HEK293 (cell line): ENCODE results near the gene TOMM34.

ENCODE experiments used
- CTCF ChIA-PET: fragments of 350-600 bp; formaldehyde crosslinking; extraction: SDS; loops from one replicate; lab custom pipeline; 2021; ENCODE audit warnings: antibody characterized with exemption; lab: Yijun Ruan, JAX
- POLR2A ChIA-PET: fragments of 300-600 bp; formaldehyde crosslinking; extraction: SDS; loops from one replicate; lab custom pipeline; 2020; ENCODE audit warnings: antibody characterized with exemption, inconsistent platforms; lab: Yijun Ruan, JAX
- H3K27ac ChIP-seq: fragments of 200-500 bp; sonication (Bioruptor generic); 2 replicates; pipeline ENCODE4 v1.5.1; 2014; ENCODE audit warnings: low read depth, low read length, control low read depth, inconsistent platforms; ENCODE audit errors: extremely low read depth
- H3K36me3 ChIP-seq, 2 experiments: fragments of 200-500 bp in 1 of 2; sonication (Bioruptor generic) in 1 of 2; 1 replicate in 1 of 2; 2 replicates in 1 of 2; pipeline ENCODE4 v1.5.1; 2014 to 2017; ENCODE audit warnings: inconsistent platforms in 2 of 2, low read length in 2 of 2; ENCODE audit not compliant: control insufficient read depth in 2 of 2, insufficient read depth in 1 of 2
- H3K4me1 ChIP-seq: fragments of 200-500 bp; sonication (Bioruptor generic); 2 replicates; pipeline ENCODE4 v1.5.1; 2014; ENCODE audit warnings: mild to moderate bottlenecking, low read length, inconsistent platforms; ENCODE audit not compliant: control insufficient read depth, insufficient read depth
- H3K4me3 ChIP-seq: 2 replicates; pipeline ENCODE4 v1.5.1; 2011; ENCODE audit warnings: low read depth, mild to moderate bottlenecking, control low read depth, low read length, moderate library complexity
- H3K9me3 ChIP-seq: fragments of 200-500 bp; sonication (Bioruptor generic); 2 replicates; pipeline ENCODE4 v1.5.1; 2014; ENCODE audit warnings: low read depth, low read length, inconsistent platforms; ENCODE audit not compliant: control insufficient read depth, insufficient read depth
- FEZF1 ChIP-seq: fragments of 450-650 bp; formaldehyde crosslinking; IDR thresholded peaks from 2 replicates; pipeline ENCODE4 v1.5.1; 2016; ENCODE audit warnings: missing biosample characterization, missing genetic modification characterization
- MEIS1 ChIP-seq: sonication (generic); formaldehyde crosslinking; IDR thresholded peaks from 2 replicates; pipeline ENCODE4 v1.8.1; 2022; ENCODE audit warnings: missing genetic modification reagents, mild to moderate bottlenecking, borderline replicate concordance
- WT1 ChIP-seq: fragments of 450-650 bp; formaldehyde crosslinking; IDR thresholded peaks from 2 replicates; pipeline ENCODE4 v1.5.1; 2016; ENCODE audit warnings: missing biosample characterization, missing genetic modification characterization
- ZNF112 ChIP-seq: fragments of 450-650 bp; formaldehyde crosslinking; IDR thresholded peaks from 2 replicates; pipeline ENCODE4 v1.5.0; 2017; ENCODE audit warnings: missing biosample characterization, missing genetic modification characterization
- ZNF223 ChIP-seq: fragments of 450-650 bp; formaldehyde crosslinking; IDR thresholded peaks from 2 replicates; pipeline ENCODE4 v1.5.1; 2016; ENCODE audit warnings: missing biosample characterization, missing genetic modification characterization
- ZNF239 ChIP-seq: fragments of 450-650 bp; formaldehyde crosslinking; IDR thresholded peaks from 2 replicates; pipeline ENCODE4 v1.5.1; 2016; ENCODE audit warnings: missing biosample characterization, missing genetic modification characterization
- ZNF274 ChIP-seq, 2 experiments: fragments of 200-500 bp in 1 of 2; fragments of 450-650 bp in 1 of 2; sonication (Bioruptor generic) in 1 of 2; formaldehyde crosslinking in 1 of 2; IDR thresholded peaks; 2 replicates each; pipeline versions ENCODE4 v1.5.1 to v1.6.1; 2014 to 2016; ENCODE audit warnings: borderline replicate concordance in 1 of 2, inconsistent platforms in 1 of 2, low read length in 1 of 2, missing biosample characterization in 1 of 2, missing genetic modification characterization in 1 of 2
- ZNF292 ChIP-seq: fragments of 450-650 bp; formaldehyde crosslinking; IDR thresholded peaks from 2 replicates; pipeline ENCODE4 v1.5.1; 2016; ENCODE audit warnings: low read depth, missing biosample characterization, missing genetic modification characterization, borderline replicate concordance
- ZNF311 ChIP-seq: fragments of 450-650 bp; formaldehyde crosslinking; IDR thresholded peaks from 2 replicates; pipeline ENCODE4 v1.5.1; 2017; ENCODE audit warnings: missing biosample characterization, missing genetic modification characterization, borderline replicate concordance
- ZNF391 ChIP-seq: fragments of 450-650 bp; formaldehyde crosslinking; IDR thresholded peaks from 2 replicates; pipeline ENCODE4 v1.5.1; 2016; ENCODE audit warnings: low read depth, missing biosample characterization, missing genetic modification characterization, borderline replicate concordance
- ZNF501 ChIP-seq: fragments of 450-650 bp; formaldehyde crosslinking; IDR thresholded peaks from 2 replicates; pipeline ENCODE4 v1.5.1; 2016; ENCODE audit warnings: missing biosample characterization, missing genetic modification characterization
- ZNF600 ChIP-seq: fragments of 450-650 bp; formaldehyde crosslinking; IDR thresholded peaks from 2 replicates; pipeline ENCODE4 v1.5.1; 2016; ENCODE audit warnings: missing biosample characterization, missing genetic modification characterization
- ZNF670 ChIP-seq: fragments of 450-650 bp; formaldehyde crosslinking; IDR thresholded peaks from 2 replicates; pipeline ENCODE4 v1.5.1; 2016; ENCODE audit warnings: missing biosample characterization, missing genetic modification characterization, low read depth
- TF ChIP-seq, protein P1 (sequence below): IDR thresholded peaks from 2 replicates; pipeline ENCODE4 v1.6.1; 2011; ENCODE audit warnings: mild to moderate bottlenecking, low read depth, low read length, borderline replicate concordance
- TF ChIP-seq, protein P2 (sequence below): fragments of 450-650 bp; formaldehyde crosslinking; IDR thresholded peaks from 2 replicates; pipeline ENCODE4 v1.5.1; 2016; ENCODE audit warnings: missing biosample characterization, missing genetic modification characterization
- TF ChIP-seq, protein P3 (sequence below): fragments of 450-650 bp; formaldehyde crosslinking; optimal IDR thresholded peaks from 2 replicates; pipeline ENCODE3; 2016; ENCODE audit warnings: missing biosample characterization, mild to moderate bottlenecking, missing genetic modification characterization
- TF ChIP-seq, protein P4 (sequence below): fragments of 450-650 bp; formaldehyde crosslinking; IDR thresholded peaks from 2 replicates; pipeline ENCODE4 v1.5.1; 2016; ENCODE audit warnings: missing biosample characterization, missing genetic modification characterization

The TOMM34 gene

DNA sequence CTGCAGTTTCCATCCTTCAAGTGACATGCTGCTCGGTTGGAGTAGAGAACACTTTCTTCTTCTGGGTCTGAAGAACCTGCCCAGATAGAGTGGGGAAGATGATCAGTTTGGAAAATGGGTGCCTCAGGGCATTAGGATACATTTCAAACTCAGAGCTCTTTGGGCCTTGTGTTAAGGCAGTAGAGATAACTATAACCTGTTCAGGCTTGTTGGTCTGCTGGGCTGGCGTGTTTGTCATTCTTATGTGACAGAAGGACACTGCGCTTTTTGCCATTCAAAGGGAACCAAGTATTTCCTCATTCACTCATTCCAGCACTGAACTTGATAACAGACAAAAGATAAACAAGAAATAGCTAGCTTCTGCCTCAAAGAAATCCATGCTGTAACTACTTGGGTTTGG is 3.8 kb downstream of the TOMM34 start:
- H3K36me3 ChIP-seq: peaks cover 18 to 56% of the 10 kb centered on the region in 2 experiments; a peak in 2 of 3 replicates
- TF ChIP-seq FEZF1 (tag by site-specific recombination) (0 out of 2 replicates have a peak, but pooled peaks have one; percentile 7), ZNF311 (tag by site-specific recombination) (no peak)

DNA sequence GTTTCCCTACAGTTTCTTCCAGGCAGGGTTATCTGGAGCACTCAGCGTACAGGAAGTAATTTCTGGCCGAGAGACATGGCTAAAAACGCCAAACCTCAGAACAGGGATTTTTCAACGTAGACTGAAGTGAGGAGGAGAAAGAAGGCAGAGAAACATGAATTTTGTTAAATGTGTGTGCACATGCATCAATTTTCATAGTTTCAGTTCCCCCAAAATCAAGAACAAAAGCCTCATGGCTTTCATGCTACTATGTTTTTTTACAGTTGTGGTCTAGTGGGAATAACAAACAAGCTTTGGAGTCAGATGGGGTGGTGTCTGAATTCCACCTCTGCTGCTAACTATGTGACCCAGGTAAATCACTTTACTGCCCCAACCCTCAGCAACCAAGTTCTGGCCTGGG is 4.9 kb downstream of the TOMM34 start:
- H3K9me3 ChIP-seq: no peaks in the 10 kb centered on the region
- POLR2A ChIA-PET: no interaction called here
- TF ChIP-seq, protein P1, sequence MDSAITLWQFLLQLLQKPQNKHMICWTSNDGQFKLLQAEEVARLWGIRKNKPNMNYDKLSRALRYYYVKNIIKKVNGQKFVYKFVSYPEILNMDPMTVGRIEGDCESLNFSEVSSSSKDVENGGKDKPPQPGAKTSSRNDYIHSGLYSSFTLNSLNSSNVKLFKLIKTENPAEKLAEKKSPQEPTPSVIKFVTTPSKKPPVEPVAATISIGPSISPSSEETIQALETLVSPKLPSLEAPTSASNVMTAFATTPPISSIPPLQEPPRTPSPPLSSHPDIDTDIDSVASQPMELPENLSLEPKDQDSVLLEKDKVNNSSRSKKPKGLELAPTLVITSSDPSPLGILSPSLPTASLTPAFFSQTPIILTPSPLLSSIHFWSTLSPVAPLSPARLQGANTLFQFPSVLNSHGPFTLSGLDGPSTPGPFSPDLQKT: no peak
- TF ChIP-seq ZNF223 (tag by site-specific recombination): no peak
- no peak for TF ChIP-seq ZNF239
- TF ChIP-seq ZNF600 (tag by site-specific recombination): no peak
- TF ChIP-seq ZNF292 (tag by site-specific recombination): no peak
- TF ChIP-seq, protein P2, sequence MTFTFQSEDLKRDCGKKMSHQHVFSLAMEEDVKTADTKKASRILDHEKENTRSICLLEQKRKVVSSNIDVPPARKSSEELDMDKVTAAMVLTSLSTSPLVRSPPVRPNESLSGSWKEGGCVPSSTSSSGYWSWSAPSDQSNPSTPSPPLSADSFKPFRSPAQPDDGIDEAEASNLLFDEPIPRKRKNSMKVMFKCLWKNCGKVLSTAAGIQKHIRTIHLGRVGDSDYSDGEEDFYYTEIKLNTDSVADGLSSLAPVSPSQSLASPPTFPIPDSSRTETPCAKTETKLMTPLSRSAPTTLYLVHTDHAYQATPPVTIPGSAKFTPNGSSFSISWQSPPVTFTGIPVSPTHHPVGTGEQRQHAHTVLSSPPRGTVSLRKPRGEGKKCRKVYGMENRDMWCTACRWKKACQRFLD (tag by site-specific recombination): no peak
- TF ChIP-seq WT1: no peak
- no peak for TF ChIP-seq ZNF670 (tag by site-specific recombination)
- TF ChIP-seq, protein P3, sequence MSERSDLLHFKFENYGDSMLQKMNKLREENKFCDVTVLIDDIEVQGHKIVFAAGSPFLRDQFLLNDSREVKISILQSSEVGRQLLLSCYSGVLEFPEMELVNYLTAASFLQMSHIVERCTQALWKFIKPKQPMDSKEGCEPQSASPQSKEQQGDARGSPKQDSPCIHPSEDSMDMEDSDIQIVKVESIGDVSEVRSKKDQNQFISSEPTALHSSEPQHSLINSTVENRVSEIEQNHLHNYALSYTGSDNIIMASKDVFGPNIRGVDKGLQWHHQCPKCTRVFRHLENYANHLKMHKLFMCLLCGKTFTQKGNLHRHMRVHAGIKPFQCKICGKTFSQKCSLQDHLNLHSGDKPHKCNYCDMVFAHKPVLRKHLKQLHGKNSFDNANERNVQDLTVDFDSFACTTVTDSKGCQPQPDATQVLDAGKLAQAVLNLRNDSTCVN (tag by site-specific recombination): no peak
- TF ChIP-seq ZNF391 (tag by site-specific recombination): no peak
- TF ChIP-seq, protein P4, sequence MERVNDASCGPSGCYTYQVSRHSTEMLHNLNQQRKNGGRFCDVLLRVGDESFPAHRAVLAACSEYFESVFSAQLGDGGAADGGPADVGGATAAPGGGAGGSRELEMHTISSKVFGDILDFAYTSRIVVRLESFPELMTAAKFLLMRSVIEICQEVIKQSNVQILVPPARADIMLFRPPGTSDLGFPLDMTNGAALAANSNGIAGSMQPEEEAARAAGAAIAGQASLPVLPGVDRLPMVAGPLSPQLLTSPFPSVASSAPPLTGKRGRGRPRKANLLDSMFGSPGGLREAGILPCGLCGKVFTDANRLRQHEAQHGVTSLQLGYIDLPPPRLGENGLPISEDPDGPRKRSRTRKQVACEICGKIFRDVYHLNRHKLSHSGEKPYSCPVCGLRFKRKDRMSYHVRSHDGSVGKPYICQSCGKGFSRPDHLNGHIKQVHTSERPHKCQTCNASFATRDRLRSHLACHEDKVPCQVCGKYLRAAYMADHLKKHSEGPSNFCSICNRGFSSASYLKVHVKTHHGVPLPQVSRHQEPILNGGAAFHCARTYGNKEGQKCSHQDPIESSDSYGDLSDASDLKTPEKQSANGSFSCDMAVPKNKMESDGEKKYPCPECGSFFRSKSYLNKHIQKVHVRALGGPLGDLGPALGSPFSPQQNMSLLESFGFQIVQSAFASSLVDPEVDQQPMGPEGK (tag by site-specific recombination): no peak
- no peak for TF ChIP-seq ZNF501 (tag by site-specific recombination)
- no peak for TF ChIP-seq MEIS1 (CRISPR knock-in tag)
- no peak for TF ChIP-seq ZNF112
- no peak overlapping the region for H3K4me3 ChIP-seq
- no peak overlapping the region for H3K27ac ChIP-seq
- H3K4me1 ChIP-seq: peaks cover 4% of the 10 kb centered on the region
- CTCF ChIA-PET: no interaction called here
- peaks cover 18 to 67% of the 10 kb centered on the region in 2 experiments; a peak in 2 of 3 replicates for H3K36me3 ChIP-seq

More for the DNA sequence above, 3.8 kb downstream of the TOMM34 start:
- Histone ChIP-seq H3K4me1 (peaks cover 4% of the 10 kb centered on the region), H3K9me3 (no peaks in the 10 kb centered on the region), H3K27ac (no peak overlapping the region), H3K4me3 (no peak overlapping the region)
- ChIA-PET POLR2A (no interaction called here), CTCF (interaction anchor here (0.6 to 1.5 kb wide), 2 partner anchors 9 to 825 kb away, joined by 5 read pairs; no protein-coding TSS in a partner anchor)

DNA sequence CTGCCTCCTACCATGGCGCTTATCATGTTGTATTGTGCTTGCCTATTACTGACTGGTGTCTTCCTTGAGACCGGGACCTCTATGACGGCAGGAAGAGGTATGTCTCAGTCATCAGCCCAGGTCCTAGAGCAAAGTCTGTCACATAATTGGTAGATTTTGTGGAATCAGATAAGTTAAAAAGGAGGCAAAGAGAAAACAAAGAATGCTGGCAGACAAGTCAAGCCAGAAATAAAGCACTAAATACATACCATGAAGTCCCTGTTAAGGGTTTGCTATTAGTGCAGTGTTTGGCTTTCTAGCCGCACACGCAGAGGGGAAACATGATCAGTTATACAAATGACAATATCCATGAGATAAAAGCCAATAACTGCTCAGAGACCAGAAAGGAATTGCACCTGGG is 6.0 kb downstream of the TOMM34 start:
- TF ChIP-seq ZNF274 (IDR thresholded peaks at IDR 0.05; ENCODE audit: low read length) (no peak), ZNF274 (tag by site-specific recombination; IDR thresholded peaks at IDR 0.05; ENCODE audit: borderline replicate concordance) (no peak)
- peaks cover 23 to 78% of the 10 kb centered on the region in 2 experiments for H3K36me3 ChIP-seq
- ChIA-PET CTCF (interaction anchor here (1.5 kb wide), 1 partner anchor 11 kb away, joined by 3 read pairs; no protein-coding TSS in a partner anchor), POLR2A (interaction anchor here (1.3 kb wide), 1 partner anchor 14 kb away, joined by 3 read pairs; no protein-coding TSS in a partner anchor)
- H3K27ac ChIP-seq: no peak overlapping the region
- H3K9me3 ChIP-seq: no peaks in the 10 kb centered on the region
- H3K4me3 ChIP-seq: no peak overlapping the region
- peaks cover 4% of the 10 kb centered on the region for H3K4me1 ChIP-seq
